NCI-H446 (cell line): ENCODE measurements around the gene LAMC1.

Experiments used
- DNase-seq, 2 experiments: peaks; one replicate each; lab custom pipeline; 2025; lab: John Stamatoyannopoulos, UW

Gene LAMC1

DNA sequence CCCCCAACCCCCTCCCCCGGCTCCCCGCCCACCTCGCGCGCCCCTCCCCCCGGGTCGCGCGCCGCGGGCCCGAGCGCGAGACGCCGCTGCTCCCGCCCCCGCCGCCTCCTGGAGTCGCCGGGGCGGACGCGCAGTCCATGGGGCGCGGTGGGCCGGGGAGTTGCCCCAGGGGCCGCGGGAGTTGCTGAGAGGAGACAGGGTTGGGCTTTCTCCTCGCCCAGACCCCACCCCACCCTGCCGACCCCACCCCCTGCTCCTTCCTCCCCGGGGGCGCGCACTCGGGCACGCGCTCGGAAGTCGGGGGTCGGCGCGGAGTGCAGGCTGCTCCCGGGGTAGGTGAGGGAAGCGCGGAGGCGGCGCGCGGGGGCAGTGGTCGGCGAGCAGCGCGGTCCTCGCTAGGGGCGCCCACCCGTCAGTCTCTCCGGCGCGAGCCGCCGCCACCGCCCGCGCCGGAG lies at the start of gene LAMC1:
Gene LAMC1 (plus strand): TSS at position 275 of the 455 bp plus-strand sequence. CDS start 297 bp downstream, outside the sequence.
- DNase-seq, result peak; percentile 61 to 92

GRCh38 chr1:182974506-182975191 lies 48.6 kb upstream of the LAMC1 start:
- DNase-seq, result no peak

- DNase-seq, result no peak
These were observed 45.7 kb upstream of the LAMC1 start for GRCh38 chr1:182977480-182977879.

DNA sequence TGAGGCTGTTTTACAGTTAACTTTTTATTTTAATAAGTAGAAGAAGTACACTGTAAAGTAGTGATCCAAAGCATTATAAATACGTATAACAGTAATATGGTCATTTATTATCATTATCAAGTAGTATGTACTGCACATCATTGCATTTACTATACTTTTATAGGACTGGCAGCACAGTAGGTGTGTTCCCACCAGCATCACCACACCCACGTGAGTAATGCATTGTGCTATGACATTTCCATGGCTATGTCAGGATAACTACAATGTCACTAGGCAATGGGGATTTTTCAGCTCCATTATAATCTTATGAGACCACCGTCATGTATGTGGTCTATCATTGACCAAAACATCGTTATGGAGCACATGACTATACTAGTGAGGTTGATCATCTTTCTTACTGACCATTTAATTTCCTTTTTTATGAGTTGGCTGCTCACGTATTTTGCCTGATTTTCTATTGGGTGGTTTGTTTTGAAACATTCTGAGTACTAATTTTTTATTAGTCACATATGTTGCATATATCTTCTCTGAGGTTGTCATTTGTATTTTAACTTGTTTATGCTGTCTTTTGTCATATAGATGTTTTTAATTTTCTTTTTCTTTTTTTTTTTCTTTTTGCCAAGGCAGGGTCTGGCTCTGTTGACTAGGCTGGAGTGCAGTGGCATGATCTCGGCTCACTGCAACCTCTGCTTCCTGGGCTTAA lies 44.9 kb upstream of the LAMC1 start:
- DNase-seq, result no peak

DNA sequence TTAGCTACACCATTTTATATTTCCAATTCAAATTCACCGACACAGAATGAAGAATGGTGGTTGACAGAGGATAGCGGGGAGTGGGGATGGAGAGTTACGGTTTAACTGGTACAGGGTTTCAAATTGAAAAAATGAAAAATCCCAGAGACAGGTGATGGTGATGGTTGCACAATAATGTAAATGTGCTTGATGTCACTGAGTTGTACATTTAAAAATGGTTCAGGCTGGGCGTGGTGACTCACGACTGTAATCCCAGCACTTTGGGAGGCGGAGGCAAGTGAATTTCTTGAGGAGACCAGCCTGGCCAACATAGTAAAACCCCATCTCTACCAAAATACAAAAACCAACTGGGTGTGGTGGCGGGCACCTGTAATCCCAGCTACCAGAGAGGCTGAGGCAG lies 39.1 kb upstream of the LAMC1 start:
- no peak for DNase-seq

- DNase-seq, result no peak
These were observed 38.6 kb upstream of the LAMC1 start for GRCh38 chr1:182984621-182985020.

DNA sequence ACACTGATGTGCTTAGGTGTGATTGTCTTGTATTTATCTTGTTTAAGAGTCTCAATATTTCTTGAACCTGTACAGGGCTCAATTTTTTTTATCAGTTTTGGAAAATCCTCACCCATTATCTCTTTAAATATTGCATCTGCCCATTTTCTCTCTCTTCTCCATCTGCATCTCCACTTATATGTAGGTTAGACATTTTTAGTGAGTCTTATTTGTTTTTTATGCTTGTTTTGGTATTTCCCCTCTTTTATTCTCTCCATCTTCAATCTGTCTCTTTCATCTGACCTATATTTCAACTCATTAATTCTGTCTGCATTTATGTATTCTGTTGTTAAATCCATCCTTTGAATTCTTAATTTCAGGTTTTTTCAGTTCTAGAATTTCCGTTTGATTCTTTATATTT lies 37.3 kb upstream of the LAMC1 start:
- no peak for DNase-seq

GRCh38 chr1:182990413-182991144 lies 32.6 kb upstream of the LAMC1 start:
- no peak for DNase-seq

DNA sequence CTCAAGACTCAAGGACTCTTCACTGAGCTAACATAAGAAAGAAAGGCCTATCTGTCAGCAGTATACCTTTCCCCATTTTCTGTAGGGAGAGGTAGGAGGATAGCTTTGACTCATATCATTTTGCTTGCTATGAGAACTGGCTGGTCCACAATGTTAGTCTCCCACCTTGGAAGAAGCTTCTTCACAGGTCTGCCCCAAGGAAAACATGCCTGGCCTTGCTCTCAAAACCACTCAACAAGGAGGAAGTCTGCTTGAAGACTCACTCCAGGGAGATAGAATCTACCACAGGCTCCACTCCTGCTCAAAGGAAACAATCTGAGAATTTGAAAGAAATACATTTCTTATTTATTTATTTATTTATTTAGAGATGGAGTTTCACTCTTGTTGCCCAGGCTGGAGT lies 29.5 kb upstream of the LAMC1 start:
- no peak for DNase-seq

DNA sequence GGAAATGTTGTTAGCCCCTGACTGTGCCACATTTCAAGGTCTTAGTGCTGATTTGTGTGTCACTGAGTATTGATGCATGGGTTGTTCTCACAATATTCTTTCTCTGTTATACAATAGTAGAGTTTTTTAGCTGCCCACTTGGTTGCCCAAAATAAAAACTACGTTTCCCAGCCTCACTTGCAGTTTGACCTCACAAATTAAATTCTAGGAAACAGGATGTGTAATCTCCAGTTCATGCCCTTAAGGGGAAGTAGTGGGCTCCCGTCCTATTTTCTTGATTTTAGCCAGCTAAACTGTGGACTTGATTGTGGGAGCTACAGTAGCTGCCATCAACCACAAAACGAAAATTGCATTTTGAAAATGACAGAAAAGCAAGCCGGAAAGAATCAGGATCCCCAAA lies 27.3 kb upstream of the LAMC1 start:
- no peak for DNase-seq

- DNase-seq, result no peak
These were observed 26.4 kb upstream of the LAMC1 start for GRCh38 chr1:182996816-182997215.

- no peak for DNase-seq
These were observed 24.7 kb upstream of the LAMC1 start for GRCh38 chr1:182998482-182998881.

GRCh38 chr1:183000167-183000962 lies 22.9 kb upstream of the LAMC1 start:
- no peak for DNase-seq

DNA sequence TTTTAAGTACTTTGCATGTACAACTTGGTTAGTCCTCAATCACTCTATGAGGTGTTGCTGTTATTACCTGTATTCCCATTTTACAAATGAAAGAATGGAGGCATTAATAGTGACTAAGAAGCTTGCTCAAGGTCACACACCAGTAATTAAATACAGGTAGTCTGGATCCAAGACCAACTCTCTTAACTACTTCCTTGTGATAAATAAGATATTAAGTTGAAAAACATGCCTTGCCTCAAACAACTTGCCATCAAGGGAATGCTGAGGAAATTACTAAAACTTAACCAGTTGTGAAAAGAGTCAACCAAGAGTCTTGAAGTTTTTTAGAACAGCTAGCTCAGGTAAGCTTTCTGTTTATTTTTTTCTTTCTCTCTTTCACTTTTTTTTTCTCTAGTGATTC lies 21.0 kb upstream of the LAMC1 start:
- DNase-seq, result no peak

DNA sequence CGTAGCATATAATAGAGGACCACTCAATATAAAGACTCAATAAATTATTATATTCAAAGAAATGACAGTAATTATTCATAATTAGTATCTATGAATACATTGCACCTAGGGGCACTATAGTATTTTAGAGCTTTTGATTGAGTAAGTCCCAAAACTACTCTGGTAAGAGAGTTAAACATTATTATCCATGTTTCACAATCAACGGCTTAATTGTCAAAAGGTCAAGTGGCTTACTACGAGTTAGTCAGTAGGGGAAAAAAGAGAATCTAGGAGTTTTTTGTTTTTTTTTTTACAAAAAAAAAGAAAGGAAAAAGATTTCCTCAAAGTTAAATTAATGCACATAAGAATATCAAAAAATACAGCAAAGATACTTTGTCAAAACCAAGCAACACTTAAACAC lies 20.4 kb upstream of the LAMC1 start:
- DNase-seq, result no peak

GRCh38 chr1:183003203-183003602 lies 20.0 kb upstream of the LAMC1 start:
- no peak for DNase-seq

- DNase-seq, result no peak
These were observed 19.1 kb upstream of the LAMC1 start for GRCh38 chr1:183004141-183004540.

DNA sequence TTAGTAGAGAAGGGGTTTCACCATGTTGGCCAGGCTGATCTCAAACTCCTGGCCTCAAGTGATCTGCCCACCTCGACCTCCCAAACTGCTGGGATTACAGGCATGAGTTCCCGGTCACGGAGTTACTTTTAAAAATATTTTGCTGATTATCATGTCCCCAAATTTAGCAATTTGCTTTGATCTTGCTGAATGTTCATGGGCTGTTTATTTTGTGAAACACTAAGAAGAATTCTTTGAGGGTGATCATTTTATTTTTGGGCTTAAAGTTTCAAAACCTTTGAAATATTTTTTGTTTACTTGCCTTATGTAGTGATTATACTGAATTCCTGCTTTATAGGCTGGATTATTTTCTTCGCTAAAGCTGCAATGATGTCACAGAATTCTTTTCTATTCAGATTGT lies 11.4 kb upstream of the LAMC1 start:
- DNase-seq, result no peak

GRCh38 chr1:183012301-183012994 lies 10.8 kb upstream of the LAMC1 start:
- DNase-seq, result no peak

DNA sequence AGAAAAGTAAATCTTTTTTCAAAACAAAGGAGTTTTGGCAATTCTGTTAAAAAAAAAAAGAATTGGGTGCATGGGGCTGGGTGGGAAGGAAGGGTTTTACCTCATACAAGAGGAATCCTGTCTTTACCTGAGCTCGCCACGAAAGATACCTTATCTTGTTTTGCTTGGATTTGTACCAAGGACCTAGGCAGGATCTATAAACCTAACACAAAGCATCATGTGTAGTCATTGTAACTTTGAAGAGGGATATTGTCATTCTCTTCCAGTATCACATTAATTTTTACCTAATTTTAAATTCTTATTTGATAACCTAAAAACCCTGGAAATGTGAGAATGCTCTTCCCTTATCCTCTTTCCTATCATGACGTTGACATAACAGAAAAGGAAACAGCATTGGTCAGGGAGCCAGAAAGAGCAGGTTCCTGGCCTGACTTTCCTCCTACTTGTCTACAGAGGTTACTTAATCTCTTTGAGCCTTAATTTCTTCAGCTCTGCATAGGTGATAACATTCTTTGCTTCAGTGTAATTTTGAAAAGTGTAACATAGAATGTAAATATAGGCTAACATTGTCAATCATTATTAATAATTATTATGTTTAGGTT lies 4.0 kb upstream of the LAMC1 start:
- no peak for DNase-seq

GRCh38 chr1:183019860-183020259 lies 3.4 kb upstream of the LAMC1 start:
- peak; percentile 19 to 54 for DNase-seq
